Measurements from ENCODE around the gene DISC1. TPM values are rescaled to one million over a fixed set of nuclear protein-coding genes. Genes with fewer than 3 reads are reported as not detected.

DISC1 gene
- total and polyA plus RNA-seq, 11 donors, result 0.76 to 12.8 (median 4.3) TPM

GRCh38 chr1:231757101-231757404 lies 130.5 kb downstream of the DISC1 start:
- ATAC-seq, result peak in 2 of 4 donors; percentile 18 to 34
- peak in 1 of 12 donors; percentile 11 for TF ChIP-seq CTCF (IDR thresholded peaks at IDR 0.05)
- TF ChIP-seq POLR2A (IDR thresholded peaks at IDR 0.05), result no peak
- H3K27me3 ChIP-seq, result no peaks in the 10 kb centered on the region
- peaks cover 0 to 30% (median 0%) of the 10 kb centered on the region in 9 donors for H3K36me3 ChIP-seq
- peaks cover 0 to 19% (median 12%) of the 10 kb centered on the region in 12 donors for H3K9me3 ChIP-seq
- H3K4me3 ChIP-seq, result no peak overlapping the region
- intact Hi-C loops (cut with DNase I), result loop anchor here in 9 of 10 donors (2.0 to 10.0 kb wide), 11 partner anchors 48 to 1485 kb away; partner anchors contain the start of gene SIPA1L2 (in 1 of the 9)
- WGBS, 4 donors, result 37 to 45% (median 41%) methylated on average over 2 of the region's 2 CpGs
- no peak overlapping the region for H3K27ac ChIP-seq
- no peak for DNase-seq
- peaks cover 0 to 8% (median 0%) of the 10 kb centered on the region in 12 donors for H3K4me1 ChIP-seq

GRCh38 chr1:231757759-231758158 lies 131.2 kb downstream of the DISC1 start:
- ATAC-seq (peak in 1 of 4 donors; percentile 22), DNase-seq (no peak)
- Histone ChIP-seq H3K36me3 (peaks cover 0 to 23% (median 0%) of the 10 kb centered on the region in 9 donors), H3K27me3 (no peaks in the 10 kb centered on the region), H3K9me3 (peaks cover 0 to 17% (median 10%) of the 10 kb centered on the region in 12 donors), H3K4me3 (no peak overlapping the region), H3K27ac (no peak overlapping the region), H3K4me1 (peaks cover 0 to 8% (median 0%) of the 10 kb centered on the region in 12 donors)
- intact Hi-C loops (cut with DNase I), result loop anchor here in 9 of 10 donors (2.0 to 10.0 kb wide), 11 partner anchors 47 to 1485 kb away; partner anchors contain the start of gene SIPA1L2 (in 1 of the 9)
- 96 to 98% (median 97%) methylated on average over 8 of the region's 8 CpGs for WGBS, 4 donors
- TF ChIP-seq CTCF (IDR thresholded peaks at IDR 0.05) (no peak), POLR2A (IDR thresholded peaks at IDR 0.05) (no peak)

GRCh38 chr1:231761252-231761651 lies 134.7 kb downstream of the DISC1 start:
- no peaks in the 10 kb centered on the region for H3K9me3 ChIP-seq
- peaks cover 0 to 8% (median 0%) of the 10 kb centered on the region in 12 donors for H3K4me1 ChIP-seq
- no peaks in the 10 kb centered on the region for H3K27me3 ChIP-seq
- no peak for DNase-seq
- no peak overlapping the region for H3K4me3 ChIP-seq
- no peak for ATAC-seq
- 83 to 98% (median 97%) methylated on average over 3 of the region's 3 CpGs for WGBS, 4 donors
- TF ChIP-seq POLR2A (IDR thresholded peaks at IDR 0.05) (no peak), CTCF (IDR thresholded peaks at IDR 0.05) (no peak)
- H3K36me3 ChIP-seq, result peaks cover 0 to 8% (median 0%) of the 10 kb centered on the region in 9 donors
- intact Hi-C loops (cut with DNase I), result loop anchor here in 1 of 10 donors (5.0 kb wide), 1 partner anchor 46 kb away; no protein-coding TSS in a partner anchor
- H3K27ac ChIP-seq, result no peak overlapping the region

- H3K27me3 ChIP-seq, result no peaks in the 10 kb centered on the region
- H3K4me3 ChIP-seq, result no peak overlapping the region
- H3K4me1 ChIP-seq, result peaks cover 0 to 6% (median 0%) of the 10 kb centered on the region in 12 donors
- 84 to 93% (median 89%) methylated on average over 6 of the region's 6 CpGs for WGBS, 4 donors
- no peak for ATAC-seq
- intact Hi-C loops (cut with DNase I), result loop anchor here in 1 of 10 donors (5.0 kb wide), 1 partner anchor 45 kb away; no protein-coding TSS in a partner anchor
- DNase-seq, result no peak
- no peak overlapping the region for H3K27ac ChIP-seq
- TF ChIP-seq CTCF (IDR thresholded peaks at IDR 0.05) (no peak), POLR2A (IDR thresholded peaks at IDR 0.05) (no peak)
- no peaks in the 10 kb centered on the region for H3K9me3 ChIP-seq
- peaks cover 0 to 10% (median 0%) of the 10 kb centered on the region in 9 donors for H3K36me3 ChIP-seq
Measured at GRCh38 chr1:231761747-231762541, 135.4 kb downstream of the DISC1 start.
